Fibroblast of gingiva (primary cell): Measurements from ENCODE around the gene CFDP1.
"Not testable (repeated sequence)": the region's sequence is repeated elsewhere in the genome, so short reads cannot be mapped to it uniquely, and the experiment has no call there.

Experiments
- DNase-seq: peaks from one replicate; pipeline ENCODE4 v3.0.0-alpha.2; 2011; ENCODE audit warnings: low read depth

The CFDP1 gene

DNA sequence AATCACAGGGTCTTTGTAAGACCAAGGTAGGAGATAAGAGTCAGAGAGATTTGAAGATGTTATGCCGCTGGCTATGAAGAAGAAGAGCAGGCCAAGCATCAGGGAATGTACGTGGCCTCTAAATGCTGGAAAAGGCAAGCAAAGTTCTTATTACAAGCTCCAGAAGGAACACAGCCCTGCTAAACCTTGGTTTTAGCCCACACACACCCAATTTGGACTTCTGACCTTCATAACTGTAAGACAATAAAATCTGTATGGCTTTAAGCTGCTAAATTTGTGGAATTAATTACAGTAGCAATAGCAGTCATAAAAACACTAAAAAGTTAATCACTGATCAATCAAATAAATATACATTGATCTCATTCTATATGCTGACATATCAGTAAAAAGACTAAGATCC, 25.1 kb upstream of the CFDP1 start:
- DNase-seq = no peak

DNA sequence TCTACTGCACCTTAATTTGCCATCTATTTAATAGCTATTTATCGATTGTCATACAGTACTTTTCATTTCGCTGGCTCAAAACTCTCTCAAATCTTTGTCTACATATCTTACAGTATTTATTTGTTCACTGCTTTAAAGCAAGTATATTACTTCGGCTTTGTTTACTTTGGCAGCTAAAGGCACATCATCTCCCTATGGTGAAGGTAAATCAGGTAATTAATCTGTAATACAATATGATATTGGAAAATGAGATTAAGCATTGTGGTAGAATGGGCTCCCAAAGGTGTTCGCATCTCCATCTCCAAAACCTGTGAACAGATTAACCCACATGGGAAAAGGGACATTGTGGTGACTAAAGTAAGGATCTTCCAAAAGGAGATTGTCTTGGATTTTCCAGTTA, 24.7 kb upstream of the CFDP1 start:
- no peak for DNase-seq

DNA sequence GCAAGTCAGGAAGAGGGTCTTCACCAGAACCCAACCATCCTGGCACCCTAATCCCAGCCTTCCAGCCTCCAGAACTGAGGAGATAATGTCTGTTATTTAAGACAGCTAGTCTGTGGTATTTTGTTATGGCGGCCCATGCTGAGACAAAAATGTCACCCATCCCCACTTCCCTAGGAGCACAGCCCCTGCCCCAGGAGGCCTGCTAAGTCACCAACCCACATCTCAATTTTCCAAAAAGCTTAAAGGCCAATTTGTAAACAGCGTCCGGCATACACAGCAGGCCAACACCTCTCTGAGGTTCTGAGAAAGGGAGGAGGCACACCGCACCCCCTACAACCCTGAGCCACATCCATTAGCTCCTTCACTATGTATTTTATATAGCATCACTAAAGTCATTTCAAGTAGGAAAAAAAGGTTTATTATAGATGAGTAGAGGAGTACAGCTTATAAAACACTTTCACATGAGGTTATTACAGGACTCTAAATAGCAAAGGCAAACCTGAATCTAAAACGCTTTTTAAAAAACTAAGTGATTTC, 24.2 kb upstream of the CFDP1 start:
- DNase-seq = no peak

DNA sequence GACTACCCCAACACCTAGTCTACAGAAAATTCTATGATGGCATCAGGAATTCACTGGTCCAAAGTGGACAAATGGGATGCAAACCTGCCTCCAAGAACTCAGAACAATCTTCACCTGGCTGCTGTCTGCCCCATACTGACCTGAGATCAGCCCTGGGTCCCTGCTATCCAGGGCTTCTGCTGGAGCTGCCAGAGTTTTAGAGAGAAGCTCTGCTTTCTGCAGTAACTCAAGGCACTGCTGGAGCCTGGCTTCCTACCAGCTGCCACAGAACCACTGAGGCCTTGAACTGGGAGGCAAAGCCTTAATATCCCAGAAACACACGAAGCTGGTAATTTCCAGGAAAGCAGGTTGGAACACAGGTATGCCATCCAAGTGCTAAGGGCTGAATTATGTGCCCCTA, 23.7 kb upstream of the CFDP1 start:
- DNase-seq = no peak

DNA sequence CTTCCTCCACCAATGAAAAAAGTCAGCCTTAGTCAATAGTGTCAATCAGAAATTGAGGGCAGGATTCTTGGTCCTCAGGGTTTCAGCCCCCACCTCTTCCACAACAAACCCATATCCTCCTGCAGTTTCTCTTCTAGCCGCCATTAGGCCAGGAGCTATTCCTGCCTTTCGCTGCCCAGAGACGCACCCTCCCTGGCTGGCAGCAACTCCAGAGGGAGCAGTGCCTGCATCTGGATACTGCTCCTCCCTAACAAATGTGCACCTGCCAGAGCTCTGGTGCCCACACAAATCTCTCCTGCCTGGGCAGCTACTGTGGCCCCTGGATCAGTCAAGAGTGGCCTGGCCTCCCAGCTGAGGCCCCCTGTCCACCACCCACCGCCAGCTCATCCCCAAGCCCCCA, 23.2 kb upstream of the CFDP1 start:
- DNase-seq = not testable (repeated sequence)

DNA sequence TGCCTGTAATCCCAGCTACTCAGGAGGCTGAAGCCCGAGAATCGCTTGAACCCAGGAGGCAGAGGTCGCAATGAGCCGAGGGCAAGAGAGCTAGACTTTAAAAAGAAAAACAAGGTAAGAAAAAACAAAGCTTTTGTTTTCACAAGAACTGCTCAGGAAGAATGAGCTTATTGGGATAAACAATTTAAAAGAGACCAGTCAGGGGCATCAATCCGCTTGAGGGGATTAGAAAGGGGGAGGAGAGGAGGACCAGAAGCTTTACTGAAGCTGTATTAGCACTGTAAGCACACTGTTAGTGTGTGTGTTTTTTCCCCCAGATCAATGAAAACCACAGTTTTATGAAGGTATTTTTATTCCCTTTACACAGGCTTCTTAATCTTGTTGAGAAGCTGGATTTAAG, 22.4 kb upstream of the CFDP1 start:
- no peak for DNase-seq

DNA sequence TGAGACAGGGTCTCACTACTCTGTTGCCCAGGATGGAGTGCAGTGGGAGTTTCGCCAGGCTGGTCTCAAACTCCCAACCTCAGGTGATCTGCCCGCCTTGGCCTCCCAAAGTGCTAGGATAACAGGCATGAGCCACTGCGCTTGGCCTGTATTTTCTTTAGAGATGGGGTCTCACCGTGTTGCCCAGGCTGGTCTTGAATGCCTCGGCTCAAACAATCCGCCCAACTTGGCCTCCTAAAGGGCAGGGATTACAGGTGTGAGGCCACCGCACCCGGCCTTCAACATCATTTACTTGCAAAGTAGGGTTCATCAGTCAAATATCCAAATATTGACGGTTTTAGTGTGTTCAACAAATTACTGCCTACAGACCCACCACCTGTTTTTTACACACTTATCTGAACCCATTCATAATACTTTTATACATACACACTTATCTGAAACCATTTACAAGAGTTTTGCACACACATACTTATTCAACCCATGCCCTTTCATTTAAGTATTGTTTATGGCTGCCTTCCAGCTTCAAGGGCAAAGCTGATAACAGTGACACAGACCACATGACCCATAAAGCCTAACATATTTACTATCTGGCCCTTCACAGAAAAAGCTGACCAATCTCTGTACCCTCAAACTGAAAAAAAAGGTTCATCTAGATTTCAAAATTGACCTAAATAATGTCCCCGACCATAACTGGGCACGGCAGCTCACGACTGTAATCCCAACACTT, 19.3 kb upstream of the CFDP1 start:
- no peak for DNase-seq

DNA sequence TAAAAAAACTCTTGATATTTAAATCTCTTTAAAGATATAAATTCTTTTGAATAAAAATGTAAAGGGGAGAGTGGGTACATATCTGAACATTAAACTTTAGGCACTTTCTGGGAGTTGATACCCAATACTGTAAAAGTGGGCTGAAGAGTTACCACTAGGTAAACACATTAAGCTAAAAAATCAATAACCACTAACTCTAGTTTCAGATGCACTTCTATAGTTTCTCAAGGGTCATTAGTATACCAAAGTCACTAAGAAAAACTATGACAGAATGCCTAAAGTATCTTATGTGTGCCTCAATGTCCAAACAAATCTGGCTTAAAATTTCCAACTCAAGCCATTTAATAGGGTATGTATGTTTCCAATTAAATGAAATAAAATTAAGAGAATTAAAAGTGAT, 13.1 kb upstream of the CFDP1 start:
- DNase-seq = no peak

DNA sequence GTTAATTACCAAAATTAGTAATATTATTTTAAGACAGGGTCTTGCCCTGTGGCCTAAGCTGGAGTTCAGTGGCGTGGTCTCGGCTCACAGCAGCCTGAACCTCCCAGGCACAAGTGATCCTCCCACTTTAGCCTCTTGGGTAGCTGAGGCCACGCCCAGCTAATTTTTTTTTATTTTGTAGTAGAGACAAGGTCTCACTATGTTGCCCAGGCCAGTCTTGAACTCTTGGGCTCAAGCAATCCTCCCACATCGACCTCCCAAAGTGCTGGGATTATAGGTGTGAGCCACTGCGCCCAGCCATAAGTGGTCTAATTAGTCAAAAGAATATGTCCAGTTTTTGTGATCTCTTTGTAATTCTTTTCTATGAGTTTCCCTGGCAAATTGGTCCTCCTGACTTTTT, 12.0 kb upstream of the CFDP1 start:
- DNase-seq = no peak

DNA sequence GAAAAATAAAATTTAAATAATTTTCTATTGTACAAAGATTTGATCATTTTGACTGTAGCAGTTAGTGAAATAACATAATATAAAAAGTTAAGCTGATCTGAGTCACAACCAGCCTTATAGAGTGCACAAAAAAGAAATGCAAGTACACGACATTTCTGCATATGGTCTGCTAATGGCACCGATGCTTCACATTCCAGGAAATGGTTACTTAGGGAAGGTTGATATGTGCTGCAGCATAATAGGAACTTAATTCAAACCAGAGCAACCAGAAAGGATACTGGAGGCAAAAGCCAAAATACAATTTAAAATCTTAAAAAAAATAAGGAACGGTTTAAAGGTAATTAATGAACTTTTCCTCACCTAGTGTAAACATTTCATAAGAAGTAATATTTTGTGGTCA, 10.0 kb upstream of the CFDP1 start:
- DNase-seq = peak; percentile 68

DNA sequence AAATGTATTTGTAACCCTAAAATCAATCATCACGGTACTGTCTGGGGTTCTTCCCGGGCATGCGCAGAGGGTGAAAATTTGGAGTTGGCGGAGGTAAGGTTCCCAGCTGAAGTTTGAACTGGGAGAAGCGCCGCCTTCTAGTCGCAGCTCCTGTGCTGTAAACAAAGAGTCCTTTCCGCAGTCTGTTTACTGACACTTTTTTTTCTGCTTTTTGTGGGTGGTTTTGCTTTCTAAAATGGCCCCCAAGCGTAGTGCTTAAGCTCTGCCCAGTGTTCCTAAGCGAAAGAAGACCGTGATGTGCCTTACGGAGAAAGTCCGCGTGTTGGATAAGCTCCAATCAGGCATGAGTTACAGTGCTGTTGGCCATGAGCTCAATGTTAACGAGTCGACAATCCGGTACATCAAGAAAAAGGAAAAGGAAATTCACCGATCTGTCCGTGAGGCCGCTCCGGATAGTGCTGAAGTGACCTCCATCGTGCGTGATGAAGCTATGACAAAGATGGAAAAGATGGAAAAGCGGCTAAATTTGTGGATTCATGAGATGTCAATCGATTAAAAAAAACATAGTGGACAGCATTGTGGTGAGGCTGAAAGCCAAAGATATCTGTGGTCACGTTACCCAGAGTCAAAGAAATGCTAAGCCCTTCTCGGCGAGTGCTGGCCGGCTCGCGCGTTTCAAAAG, 570 bp upstream of the CFDP1 start:
- DNase-seq = peak; percentile 93

DNA sequence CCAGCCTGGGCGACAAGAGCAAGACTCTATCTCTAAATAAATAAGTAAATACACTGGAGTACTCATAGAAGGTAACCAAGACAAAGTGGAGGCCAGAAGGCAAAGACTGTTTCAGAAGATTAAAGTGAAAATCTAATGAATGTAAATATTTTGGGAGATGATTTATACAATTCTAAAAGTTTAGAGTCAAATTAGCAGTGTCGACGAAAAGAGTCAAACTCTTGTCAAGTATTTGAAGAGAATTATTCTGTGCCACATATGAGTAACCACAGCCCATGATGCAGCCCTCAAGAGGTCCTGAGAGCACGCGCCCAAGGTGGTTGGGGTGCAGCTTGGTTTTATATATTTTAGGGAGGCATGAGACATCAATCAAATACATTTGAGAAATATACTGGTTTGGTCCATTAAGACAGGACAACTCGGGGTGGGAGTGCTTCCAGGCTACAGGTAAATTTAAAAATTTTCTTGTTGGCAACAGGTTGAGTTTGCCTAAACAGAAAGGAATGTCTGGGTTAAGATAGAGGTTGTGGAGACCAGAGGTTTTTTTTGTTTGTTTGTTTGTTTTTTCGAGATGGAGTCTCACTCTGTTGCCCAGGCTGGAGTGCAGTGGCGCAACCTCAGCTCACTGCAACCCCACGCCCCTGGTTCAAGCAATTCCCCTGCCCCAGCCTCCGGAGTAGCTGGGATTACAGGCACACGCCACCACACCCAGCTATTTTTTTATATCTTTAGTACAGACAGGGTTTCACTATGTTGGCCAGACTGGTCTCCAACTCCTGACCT, 3.5 kb downstream of the CFDP1 start:
- no peak for DNase-seq

DNA sequence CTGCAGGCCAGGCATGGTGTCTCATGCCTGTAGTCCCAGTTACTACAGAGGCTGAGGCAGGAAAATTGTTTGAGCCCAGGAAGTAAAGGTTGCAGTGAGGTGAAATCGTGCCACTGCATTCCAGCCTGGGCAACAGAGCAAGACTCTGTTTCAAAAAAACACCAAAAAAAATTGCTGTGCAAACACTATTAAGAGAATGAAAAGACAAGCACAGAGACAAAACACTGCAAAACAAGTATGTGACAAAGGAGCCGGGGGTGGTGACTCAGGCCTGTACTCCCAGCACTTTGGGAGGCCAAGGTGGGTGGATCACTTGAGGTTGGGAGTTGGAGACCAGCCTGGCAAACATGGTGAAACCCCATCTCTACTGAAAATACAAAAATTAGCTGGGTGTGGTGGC, 6.8 kb downstream of the CFDP1 start:
- not testable (repeated sequence) for DNase-seq

DNA sequence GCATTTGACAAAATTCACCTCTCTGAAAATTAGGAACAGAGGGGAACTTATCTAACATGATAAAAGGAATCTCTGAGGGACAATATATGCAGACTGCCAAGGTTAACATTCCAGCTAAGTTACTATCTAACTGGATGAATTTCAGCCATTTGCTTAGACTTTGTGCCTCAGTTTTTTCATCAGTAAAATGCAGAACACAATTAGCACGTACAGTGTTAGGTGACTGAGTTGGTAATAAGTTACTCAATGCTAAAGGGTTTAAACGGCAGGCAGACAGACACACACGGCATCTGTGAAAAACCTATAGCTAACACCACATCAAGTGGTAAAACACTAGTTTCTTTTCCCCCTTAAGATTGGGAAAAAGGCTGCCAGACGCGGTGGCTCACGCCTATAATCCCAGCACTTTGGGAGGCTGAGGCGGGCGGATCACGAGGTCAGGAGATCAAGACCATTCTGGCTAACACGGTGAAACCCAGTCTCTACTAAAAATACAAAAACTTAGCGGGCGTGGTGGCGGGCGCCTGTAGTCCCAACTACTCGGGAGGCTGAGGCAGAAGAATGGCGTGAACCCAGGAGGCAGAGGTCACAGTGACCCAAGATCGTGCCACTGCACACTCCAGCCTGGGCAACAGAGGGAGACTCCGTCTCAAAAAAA, 9.1 kb downstream of the CFDP1 start:
- DNase-seq = not testable (repeated sequence)

DNA sequence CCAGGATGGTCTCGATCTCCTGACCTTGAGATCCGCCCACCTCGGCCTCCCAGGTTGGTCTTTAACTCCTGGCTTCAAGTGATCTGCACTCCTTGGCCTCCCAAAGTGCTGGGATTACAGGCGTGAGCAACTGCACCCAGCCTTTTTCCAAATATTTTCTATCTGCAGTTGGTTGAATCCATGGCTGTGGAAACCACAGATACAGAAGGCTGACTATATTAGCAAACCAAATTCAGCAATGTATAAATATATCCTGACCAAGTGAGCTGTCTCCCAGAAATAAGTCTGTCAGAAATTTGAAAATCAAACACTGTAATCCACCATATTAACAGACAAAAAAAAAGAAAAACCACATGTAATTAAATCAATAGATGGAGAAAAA, 9.6 kb downstream of the CFDP1 start:
- no peak for DNase-seq

DNA sequence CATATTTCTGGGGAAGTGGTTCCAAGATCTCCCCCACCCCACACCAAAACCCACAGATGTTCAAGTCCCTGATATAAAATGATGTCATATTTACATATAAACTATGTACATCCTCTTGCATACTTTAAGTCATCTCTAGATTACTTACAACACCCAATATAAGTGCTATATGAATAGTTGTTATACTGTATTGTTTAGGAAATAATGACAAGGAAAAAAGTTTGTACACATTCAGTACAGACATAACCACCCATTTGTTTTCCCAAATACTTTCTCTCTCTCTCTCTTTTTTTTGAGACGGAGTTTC, 11.5 kb downstream of the CFDP1 start:
- DNase-seq = no peak

DNA sequence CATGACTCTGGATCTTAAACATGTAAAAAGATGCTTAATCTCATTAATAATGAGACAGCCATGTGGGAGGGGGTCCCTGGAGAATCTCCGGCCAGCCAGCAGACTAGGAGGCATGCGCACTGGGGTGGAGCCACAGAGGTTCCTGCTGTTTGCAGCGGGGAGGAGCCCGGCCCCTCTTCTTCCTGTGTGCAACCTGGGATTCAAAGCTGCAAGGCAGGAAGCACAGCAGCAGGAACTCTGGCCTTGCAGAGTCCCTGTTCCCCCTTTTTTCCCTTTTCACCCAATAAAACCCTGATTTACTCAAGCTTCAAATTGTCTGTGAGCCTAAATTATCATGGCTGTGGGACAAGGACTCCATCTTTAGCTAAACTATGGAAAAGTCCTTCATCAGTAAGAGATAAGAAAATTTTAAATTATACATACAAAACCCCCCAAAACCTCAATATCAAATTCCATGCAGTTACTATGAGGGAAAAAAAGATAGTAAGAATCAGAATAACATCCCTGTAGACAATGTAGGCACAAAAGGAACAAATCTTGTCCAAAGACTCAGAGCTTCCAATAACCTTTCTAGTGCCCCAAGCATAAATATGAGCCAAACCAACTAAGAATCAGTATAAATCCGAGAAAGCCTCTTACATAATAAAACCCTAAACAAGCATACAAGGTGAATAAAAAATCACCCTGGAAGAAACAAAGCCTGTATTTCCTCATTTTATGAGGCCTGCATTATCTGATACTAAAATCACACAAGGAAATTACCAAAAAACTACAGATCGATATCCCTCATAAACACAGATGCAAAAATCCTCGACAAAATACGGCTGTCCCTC, 12.1 kb downstream of the CFDP1 start:
- peak; percentile 17 for DNase-seq

DNA sequence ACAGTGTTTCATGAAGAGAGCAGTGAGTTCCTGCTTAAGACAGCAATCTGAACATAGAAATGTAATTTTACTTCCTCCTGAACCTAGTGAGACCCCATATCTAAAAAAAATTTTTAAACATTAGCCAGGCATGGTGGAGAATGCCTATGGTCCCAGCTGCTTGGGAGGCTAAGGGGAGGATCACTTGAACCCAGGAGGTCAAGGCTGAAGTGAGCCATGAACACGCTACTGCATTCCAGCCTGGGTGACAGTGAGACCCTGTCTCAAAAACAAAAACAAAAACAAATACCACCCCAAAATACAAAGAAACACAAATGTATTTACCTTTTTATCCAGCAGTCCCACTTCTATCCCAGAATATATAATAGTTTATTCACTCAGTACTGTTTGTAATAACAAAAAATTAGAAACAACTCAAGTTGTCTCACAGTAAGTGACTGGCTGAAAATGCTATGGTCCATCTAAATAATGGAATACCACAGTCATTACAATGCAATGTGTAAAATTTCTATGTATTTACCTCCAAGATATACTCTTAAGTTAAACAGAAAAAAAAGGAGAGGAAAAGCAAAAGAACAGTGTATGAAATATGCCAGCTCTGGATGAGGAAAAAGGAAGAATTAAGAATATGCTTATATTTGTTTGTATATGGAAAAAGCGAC, 16.3 kb downstream of the CFDP1 start:
- DNase-seq = no peak

DNA sequence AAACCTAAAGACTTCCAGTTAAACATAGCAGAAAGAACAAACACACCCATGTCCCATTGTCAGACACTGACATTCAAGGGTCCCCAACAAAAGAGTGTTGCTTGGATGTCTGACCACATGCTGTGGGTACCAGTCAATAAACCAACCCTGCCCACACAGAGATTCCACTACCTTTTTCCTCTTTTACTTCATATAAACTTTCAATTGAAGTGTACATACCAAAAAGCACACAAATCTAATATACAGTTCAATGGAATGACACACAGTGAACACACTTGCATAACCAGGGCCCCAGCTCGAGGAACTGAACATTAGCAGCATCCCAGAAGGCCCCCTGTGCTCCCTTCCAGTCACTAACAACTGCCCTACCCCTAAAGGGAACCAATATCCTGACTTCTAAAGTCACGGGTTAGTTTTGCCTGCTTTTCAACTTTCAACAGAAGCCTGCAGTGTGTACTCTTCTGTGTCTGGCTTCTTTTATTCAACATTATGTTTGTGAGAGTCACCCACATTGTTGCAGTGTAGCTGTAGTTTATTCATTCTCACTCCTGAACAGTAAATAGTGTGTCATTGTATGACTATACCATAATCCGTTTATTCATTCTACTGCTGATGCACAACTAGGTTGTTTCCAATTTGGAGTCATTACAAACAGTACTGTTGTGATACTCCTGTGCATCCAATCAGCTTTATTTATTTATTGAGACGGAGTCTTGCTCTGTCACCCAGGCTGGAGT, 18.0 kb downstream of the CFDP1 start:
- no peak for DNase-seq

DNA sequence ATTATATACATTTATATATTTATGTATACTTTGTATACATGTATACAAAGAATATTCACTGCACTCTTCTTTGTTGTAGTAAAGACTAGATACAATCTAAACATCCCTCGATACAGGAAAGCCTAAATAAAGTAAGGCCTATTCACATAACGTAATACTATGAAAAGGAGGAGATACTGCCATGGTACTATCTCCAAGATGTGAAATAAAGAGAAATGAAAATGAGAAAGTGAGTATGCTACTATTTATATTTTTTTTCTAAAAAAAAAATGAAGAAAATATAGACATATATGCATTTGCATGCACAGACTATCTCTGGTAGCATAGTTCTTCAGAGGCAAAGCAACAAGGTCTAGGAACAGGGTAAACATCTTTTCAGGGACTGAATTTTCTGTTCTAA, 19.4 kb downstream of the CFDP1 start:
- no peak for DNase-seq
